ENCODE data around the gene FLT3. TPM values are rescaled to one million over a fixed set of nuclear protein-coding genes. Genes with fewer than 3 reads are reported as not detected.
"Not testable (repeated sequence)": the region's sequence is repeated elsewhere in the genome, so short reads cannot be mapped to it uniquely, and the experiment has no call there.

Gene FLT3
- total RNA-seq: not detected in 2 replicates

- peak in 1 of 2 donors; percentile 28 for DNase-seq (ENCODE audit: low read depth in 2 of 2)
Observed at GRCh38 chr13:28100150-28101121, at the start of gene FLT3. TSS of gene FLT3 (minus strand) at chr13:28100576. CDS start at chr13:28100510, 66 bp downstream.

- DNase-seq (ENCODE audit: low read depth in 2 of 2): no peak
Observed at GRCh38 chr13:28147495-28147894, 47.1 kb upstream of the FLT3 start.

DNA sequence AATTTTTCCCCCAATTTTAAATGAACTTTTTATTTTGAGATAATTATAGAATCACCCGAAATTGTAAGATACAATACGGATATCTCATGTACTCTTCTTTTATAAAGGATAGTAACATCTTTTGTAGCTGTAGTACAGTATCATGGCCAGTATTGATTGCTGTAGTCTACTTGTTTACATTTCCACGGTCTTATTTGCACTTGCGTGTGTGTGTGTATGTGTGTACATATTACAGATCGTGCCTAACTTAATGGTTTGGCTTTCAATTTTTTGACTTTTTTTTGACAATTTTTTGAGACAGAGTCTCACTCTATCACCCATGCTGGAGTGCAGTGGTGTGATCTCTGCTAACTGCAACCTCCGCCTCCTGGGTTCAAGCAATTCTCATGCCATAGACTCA, 44.7 kb upstream of the FLT3 start:
- DNase-seq (ENCODE audit: low read depth in 2 of 2): no peak

GRCh38 chr13:28141542-28141941, 41.2 kb upstream of the FLT3 start:
- not testable (repeated sequence) for DNase-seq (ENCODE audit: low read depth in 2 of 2)

GRCh38 chr13:28140433-28141125, 40.2 kb upstream of the FLT3 start:
- no peak for DNase-seq (ENCODE audit: low read depth in 2 of 2)

- peak; percentile 62 to 91 for DNase-seq (ENCODE audit: low read depth in 2 of 2)
Observed at GRCh38 chr13:28138756-28139470, 38.5 kb upstream of the FLT3 start.

- peak; percentile 87 to 93 for DNase-seq (ENCODE audit: low read depth in 2 of 2)
Observed at GRCh38 chr13:28138012-28138755, 37.8 kb upstream of the FLT3 start, which contains the start of gene PAN3. TSS of gene PAN3 (plus strand) at chr13:28138545. CDS start at chr13:28138658, 113 bp downstream.

DNA sequence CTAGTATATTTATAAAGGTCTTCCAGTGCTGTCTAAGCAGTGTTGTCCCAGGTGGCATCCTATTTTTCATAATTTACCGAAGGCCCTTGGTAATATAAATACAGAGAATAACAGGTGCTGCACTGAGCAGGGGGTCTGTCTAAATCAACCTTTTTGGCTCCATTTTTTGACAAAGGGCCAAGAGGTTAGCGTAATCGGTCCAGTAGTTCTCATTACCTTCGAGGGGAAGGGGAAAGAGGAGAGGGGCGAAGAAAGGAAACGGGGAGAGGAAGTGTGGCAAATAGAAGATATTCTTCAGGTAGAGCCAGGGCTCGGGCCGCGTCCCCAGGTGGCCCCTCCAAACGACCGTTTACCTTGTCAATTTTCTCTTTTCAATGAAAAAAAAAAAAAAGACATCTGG, 37.2 kb upstream of the FLT3 start:
- DNase-seq (ENCODE audit: low read depth in 2 of 2): no peak

DNA sequence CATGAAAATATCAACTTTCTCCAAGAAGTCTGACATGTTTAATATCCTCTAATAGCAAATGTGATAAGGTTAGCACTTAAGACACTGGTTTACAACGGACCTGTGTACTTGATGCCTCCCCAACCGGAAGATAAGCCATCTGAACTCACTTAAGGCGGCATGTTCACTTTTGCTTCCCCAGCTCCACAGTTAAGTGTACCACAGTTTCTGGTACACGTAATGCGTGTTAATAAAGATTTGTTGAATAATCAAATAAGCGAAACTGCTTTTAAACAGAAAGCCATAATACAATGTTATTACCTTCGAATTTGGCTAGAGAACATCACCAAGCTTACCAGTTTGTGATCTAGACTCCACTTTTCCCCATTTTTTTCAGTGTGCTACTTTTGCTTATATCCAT, 36.5 kb upstream of the FLT3 start:
- no peak for DNase-seq (ENCODE audit: low read depth in 2 of 2)

- DNase-seq (ENCODE audit: low read depth in 2 of 2): no peak
Observed at GRCh38 chr13:28131646-28132045, 31.3 kb upstream of the FLT3 start.

DNA sequence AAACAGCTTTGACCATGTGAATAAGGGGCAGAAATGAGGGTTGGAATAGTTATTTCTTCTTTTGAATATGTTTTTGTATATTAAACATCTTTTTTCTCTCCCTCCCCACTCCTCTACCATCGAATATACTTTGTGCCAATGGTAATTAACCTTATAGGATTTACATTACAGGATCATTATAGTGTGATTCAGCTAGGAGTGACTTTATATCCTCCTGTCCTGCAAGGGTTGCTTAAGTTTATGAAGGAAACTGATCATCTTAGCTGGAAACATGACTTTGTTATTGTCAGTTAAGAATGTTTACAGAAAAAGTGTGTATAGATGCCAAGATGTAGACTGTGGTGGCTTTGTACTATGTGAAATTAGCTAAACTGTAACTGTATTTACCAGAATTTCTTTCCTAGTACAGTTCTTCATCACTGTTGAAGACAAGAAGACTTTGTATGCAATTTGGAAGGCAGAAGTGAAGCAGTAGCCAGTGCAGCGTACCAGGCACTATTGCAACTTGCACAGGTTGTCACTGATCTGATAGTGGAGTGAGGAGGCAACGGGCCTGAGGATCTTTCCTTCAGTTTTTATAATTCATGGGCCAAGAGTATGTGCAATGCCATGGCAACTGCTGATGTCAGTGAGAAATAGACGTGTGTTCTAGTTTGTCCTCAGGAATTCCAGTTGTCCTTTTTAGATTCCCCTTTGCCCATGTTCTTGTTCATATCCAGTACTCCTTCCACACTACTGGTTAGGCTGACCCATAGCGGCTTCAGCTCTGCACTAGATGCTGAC, 29.7 kb upstream of the FLT3 start:
- DNase-seq (ENCODE audit: low read depth in 2 of 2): no peak

DNA sequence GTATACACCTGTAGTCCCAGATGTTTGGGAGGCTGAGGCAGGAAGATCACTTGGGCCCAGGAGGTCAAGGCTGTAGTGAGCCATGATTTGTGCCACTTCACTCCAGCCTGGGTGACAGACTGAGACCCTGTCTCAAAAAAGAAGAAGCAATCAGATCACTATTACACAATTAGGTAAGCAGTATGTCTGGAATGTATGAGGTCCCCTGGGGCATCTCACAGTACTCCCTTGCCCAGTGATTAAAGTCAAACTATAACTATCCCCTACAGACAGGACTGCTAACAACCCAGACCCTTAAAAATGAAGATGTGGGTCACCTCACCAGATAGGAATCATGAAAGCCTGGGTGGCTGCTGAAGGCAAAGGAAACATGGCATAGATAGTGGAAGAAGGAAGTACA, 28.6 kb upstream of the FLT3 start:
- DNase-seq (ENCODE audit: low read depth in 2 of 2): no peak

DNA sequence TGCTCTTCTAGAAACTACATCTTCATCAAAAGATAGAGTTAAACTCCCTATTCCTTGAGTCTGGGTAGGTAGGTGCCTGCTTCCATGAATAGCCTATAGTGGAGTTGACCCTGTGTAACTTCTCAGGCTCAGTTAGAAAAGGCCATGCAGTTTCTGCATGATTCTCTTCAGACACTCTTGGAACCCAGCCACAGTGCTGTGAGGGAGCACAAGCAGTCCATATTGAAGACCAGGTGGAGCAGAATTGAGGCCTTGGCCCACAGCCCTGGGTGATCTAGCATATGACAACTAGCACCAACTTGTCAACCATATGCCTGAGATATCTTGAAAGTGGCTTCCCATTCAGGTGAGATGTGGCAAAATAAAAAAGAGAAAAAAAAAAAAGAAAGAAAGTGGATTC, 27.7 kb upstream of the FLT3 start:
- no peak for DNase-seq (ENCODE audit: low read depth in 2 of 2)

DNA sequence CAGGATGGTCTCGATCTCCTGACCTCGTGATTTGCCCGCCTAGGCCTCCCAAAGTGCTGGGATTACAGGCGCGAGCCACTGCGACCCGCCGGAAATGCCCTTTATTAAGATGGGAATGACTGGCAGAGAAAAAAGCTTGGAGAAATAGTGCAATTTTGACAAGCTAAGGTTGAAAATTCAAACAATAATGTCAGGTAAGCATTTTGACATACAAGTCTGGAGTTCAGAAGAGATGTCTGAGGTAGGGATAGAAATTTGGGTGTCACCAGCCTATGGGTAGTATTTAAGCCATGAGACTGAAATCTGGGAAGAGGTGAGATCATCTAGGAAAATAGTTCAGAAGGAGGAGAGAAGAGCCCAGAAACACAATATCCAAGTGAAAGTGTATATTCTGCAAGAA, 20.8 kb upstream of the FLT3 start:
- no peak for DNase-seq (ENCODE audit: low read depth in 2 of 2)

GRCh38 chr13:28120317-28120716, 19.9 kb upstream of the FLT3 start:
- no peak for DNase-seq (ENCODE audit: low read depth in 2 of 2)

GRCh38 chr13:28117689-28118377, 17.5 kb upstream of the FLT3 start:
- DNase-seq (ENCODE audit: low read depth in 2 of 2): peak in 1 of 2 donors; percentile 30

- no peak for DNase-seq (ENCODE audit: low read depth in 2 of 2)
Observed at GRCh38 chr13:28116736-28117135, 16.4 kb upstream of the FLT3 start.

GRCh38 chr13:28110414-28110813, 10.0 kb upstream of the FLT3 start:
- DNase-seq (ENCODE audit: low read depth in 2 of 2): no peak

DNA sequence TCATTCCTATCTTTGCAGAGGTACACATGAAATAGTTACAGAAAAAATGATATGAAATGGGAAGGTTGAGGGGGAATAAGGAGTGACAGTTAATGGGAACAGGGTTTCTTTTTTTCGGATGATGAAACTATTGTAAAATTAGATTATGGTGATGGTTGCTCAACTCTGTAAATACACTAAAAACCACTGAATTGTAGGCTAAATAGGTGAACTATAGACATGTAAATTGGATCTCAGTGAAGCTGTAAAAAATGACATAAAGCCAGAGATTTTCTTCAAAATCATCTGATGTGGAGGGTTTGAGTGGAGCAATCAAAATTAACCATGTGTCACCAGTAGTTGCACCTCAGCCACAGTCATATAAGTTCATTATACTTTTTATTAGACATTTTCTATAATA, 6.6 kb upstream of the FLT3 start:
- DNase-seq (ENCODE audit: low read depth in 2 of 2): no peak

DNA sequence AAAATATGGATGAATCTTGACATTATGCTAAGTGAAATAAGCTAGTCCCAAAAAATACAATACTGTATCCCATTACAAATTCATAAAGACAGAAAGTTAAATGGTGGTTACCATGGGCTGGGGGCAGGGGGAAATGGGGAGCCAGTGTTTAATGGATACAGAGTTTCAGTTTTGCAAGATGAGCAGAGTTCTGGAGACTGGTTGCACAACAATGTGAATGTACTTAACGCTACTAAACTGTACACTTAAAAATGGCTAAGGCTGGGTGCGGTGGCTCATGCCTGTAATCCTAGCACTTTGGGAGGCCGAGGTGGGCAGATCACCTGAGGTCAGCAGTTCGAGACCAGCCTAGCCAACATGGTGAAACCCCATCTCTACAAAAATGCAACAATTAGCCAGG, 1.5 kb upstream of the FLT3 start:
- DNase-seq (ENCODE audit: low read depth in 2 of 2): not testable (repeated sequence)
